ENCODE results near the gene NDUFA1.
"Not testable (repeated sequence)": the region's sequence is repeated elsewhere in the genome, so short reads cannot be mapped to it uniquely, and the experiment has no call there.

NDUFA1 gene

DNA sequence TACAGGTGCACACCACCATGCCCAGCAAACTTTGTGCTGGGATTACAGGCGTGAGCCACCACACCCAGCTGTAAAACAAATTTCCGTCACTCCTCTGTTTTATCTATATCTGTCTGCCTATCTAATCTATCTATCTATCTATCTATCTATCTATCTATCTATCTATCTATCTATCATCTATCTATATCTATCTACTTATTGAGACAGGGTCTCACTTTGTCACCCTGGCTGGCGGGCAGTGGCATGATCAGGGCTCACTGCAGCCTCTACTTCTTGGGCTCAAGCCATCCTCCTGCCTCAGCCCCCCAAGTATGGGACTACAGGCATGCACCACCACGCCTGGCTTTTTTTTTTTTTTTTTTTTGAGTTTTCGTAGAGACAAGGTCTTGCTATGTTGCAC lies 44.7 kb downstream of the NDUFA1 start:
- no peak for DNase-seq

DNA sequence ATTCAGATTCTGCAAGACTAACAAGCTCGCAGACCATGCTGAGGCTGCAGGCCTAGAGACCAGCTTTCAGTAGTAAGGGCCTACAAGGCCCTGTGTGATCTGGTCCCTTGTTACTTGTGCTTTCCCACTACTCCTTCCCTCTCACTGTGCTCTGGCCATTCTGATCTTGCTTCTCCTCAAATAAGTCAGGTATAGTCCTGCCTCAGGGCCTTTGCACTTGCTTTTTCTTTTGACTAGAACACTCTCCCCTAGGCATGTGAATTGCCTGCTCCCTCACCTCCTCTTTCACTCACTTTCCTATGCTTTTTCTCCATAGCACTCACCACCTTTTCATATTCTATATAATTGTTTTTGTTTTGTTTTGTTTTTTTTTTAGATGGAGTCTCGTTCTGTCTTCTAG lies 46.2 kb downstream of the NDUFA1 start:
- no peak for DNase-seq

DNA sequence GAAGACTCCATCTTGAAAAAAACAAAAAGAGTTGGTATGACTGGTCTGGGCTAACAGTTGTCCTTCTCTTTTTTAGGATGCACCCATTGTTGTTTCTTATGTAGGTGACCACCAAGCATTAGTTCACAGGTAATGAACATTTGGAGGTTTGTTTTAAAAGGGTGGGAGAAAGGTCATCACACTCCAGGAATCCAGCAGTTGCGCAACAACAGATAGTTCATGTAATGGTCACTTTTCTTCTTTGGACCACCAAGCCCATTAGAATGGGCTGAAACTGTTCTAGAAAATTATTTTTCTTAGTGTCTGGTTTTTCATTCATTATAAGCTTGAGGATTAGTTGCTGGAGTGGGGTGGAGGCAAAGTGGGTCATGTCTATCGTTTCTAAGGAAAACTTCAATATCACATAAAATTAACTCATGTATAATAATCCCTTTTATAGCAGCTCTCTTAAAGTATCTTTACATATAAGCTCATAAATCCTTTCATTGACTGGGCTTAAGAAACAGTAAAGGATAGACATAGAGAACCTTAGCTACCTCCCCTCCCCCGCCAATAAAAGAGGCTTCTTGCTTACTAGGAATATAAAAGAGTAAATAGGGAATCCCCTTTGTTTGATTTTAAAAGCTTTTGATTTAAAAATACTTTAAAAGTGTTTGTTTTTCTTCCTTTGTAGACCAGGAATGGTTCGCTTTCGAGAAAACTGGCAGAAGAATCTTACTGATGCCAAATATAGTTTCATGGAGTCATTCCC lies 48.4 kb downstream of the NDUFA1 start:
- no peak for DNase-seq

DNA sequence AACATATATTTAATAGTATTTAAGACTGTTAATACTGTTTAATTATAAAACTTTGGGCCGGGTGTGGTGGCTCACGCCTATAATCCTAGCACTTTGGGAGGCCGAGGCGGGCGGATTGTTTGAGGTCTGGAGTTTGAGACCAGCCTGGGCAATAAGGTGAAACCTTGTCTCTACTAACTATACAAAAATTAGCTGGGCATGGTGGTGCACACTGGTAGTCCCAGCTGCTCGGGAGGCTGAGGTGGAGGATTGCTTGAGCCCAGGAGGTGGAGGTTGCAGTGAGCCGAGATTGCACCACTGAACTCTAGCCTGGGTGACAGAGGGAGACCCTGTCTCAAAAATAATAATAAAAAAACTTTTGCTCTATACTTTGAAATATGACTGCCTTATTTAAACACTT lies 50.8 kb downstream of the NDUFA1 start:
- not testable (repeated sequence) for DNase-seq

Data from stimulated activated naive CD4-positive, alpha-beta T cell (primary cell).